ENCODE results near the gene CD2AP. TPM values are rescaled to one million over a fixed set of nuclear protein-coding genes. Genes with fewer than 3 reads are reported as not detected.

Gene CD2AP, protein sequence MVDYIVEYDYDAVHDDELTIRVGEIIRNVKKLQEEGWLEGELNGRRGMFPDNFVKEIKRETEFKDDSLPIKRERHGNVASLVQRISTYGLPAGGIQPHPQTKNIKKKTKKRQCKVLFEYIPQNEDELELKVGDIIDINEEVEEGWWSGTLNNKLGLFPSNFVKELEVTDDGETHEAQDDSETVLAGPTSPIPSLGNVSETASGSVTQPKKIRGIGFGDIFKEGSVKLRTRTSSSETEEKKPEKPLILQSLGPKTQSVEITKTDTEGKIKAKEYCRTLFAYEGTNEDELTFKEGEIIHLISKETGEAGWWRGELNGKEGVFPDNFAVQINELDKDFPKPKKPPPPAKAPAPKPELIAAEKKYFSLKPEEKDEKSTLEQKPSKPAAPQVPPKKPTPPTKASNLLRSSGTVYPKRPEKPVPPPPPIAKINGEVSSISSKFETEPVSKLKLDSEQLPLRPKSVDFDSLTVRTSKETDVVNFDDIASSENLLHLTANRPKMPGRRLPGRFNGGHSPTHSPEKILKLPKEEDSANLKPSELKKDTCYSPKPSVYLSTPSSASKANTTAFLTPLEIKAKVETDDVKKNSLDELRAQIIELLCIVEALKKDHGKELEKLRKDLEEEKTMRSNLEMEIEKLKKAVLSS
- total RNA-seq (2021; fragmentation: NEBNext Ultra II Directional; extraction: Animal tissue kit (Norgen Biotek cat#: 25700)) (69.7 and 75.6 TPM in 2 replicates), polyA plus RNA-seq (2011; rRNA removed) (4.8 and 8.6 TPM in 2 replicates), polyA minus RNA-seq (2011; rRNA and poly(A)+ RNA removed) (10.9 and 15.9 TPM in 2 replicates)
- polyA plus RNA-seq (2011; cell fraction: cytosol; rRNA removed): 15.7 TPM
- 5.1 TPM for polyA plus RNA-seq (2011; cell fraction: nucleus; rRNA removed)
- 14.1 to 33.7 TPM (median 18.2 TPM) in 4 replicates for polyA plus RNA-seq (2012, experiment 1 of 2)
- 1.8 TPM for polyA plus RNA-seq (2012, experiment 2 of 2)
- polyA plus RNA-seq (2013, experiment 1 of 2): 43.2 TPM
- 41.9 TPM for polyA plus RNA-seq (2013, experiment 2 of 2)
- polyA minus RNA-seq (2011; cell fraction: cytosol; rRNA and poly(A)+ RNA removed): 18.2 TPM
- 54.4 TPM for polyA minus RNA-seq (2011; cell fraction: nucleus; rRNA and poly(A)+ RNA removed)
- long read RNA-seq, experiment 1, full-length matches to known transcripts: 5 of 68 reads
- long read RNA-seq, experiment 1, partial matches to known transcripts: 60 of 68 reads
- long read RNA-seq, experiment 1, other reads (novel, unspliced or antisense): 3 of 68 reads
- long read RNA-seq, experiment 2, full-length matches to known transcripts: 1 of 7 reads
- long read RNA-seq, experiment 2, partial matches to known transcripts: 4 of 7 reads
- long read RNA-seq, experiment 2, other reads (novel, unspliced or antisense): 2 of 7 reads

DNA sequence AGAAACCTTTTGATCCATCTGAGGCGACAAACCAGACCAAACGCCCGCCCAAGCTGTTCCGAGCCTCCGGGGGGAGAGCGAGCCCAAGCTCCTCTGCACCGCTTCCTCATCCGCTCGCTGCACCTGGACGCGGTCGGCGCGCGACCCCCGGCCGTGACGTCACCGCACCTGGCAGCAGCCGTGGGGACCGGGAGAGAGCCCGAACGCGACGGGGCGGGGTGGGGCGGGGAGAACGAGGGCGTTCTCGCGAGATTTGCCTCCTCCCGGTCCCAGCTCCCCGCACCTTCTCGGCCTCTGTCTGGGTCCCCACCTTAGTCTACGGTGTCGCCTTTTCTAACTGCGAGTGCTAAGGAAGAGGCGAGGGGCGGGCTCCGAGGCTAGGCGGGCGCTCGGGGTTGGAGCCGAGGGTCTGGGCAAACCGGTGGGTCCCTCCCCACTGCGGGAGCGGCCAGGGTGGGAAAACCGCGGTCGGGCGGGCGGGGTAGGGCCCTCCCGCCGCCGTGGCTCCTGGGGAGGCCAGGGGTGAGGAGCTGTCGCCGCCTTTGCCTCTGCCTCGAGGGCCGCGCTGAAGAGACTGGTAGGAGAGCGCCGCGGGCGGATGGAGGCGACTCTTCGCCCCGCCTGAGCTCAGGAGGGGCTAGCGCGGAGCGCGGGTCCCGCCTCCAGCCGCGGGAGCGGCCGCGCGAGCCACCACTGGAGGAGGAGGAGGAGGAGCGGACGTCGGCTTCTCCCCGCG lies at the start of gene CD2AP:
Gene CD2AP, plus strand, starts transcription at position 293 of the 736 bp plus-strand sequence. CDS start 456 bp downstream, outside the sequence.
- H2BK20ac ChIP-seq (ENCODE audit: low read length): no peak within 1 kb of the TSS
- H2BK15ac ChIP-seq (ENCODE audit: low read length): peak within 1 kb of the TSS; percentile 93; the same call in 1 of the 2 replicates
- H3K14ac ChIP-seq (ENCODE audit: insufficient read length): no peak within 1 kb of the TSS
- POLR2A ChIA-PET (ENCODE audit: partially characterized antibody): interaction anchor here (0.6 to 3.3 kb wide), 32 partner anchors 9 to 1507 kb away, joined by 3 to 31 read pairs (median 4); no protein-coding TSS in a partner anchor
- DNase-seq (ENCODE audit: low read depth in 1 of 2, low spot score in 2 of 2) (peak; percentile 83 to 94), FAIRE-seq (no peak)
- peak within 1 kb of the TSS; percentile 22 for H3K56ac ChIP-seq (replicated peaks; ENCODE audit: insufficient read length, low read depth, low read length)
- H4K20me1 ChIP-seq (replicated peaks in 1 of 2; ENCODE audit: control insufficient read depth in 1 of 2, insufficient read depth in 2 of 2, low read length in 2 of 2): peaks cover 2 to 4% of the 10 kb centered on the region in 2 experiments
- no peaks in the 10 kb centered on the region for H3K9me3 ChIP-seq (ENCODE audit: insufficient read depth in 2 of 2, low read depth in 1 of 2, low read length in 1 of 2)
- H3K27me3 ChIP-seq (replicated peaks in 1 of 4; ENCODE audit: control insufficient read depth in 3 of 4, extremely low read depth in 1 of 4, insufficient read depth in 3 of 4, low read length in 3 of 4): no peaks in the 10 kb centered on the region
- H2BK120ac ChIP-seq (replicated peaks; ENCODE audit: low read depth, low read length): no peak within 1 kb of the TSS
- no peak within 1 kb of the TSS for H2BK12ac ChIP-seq (ENCODE audit: low read depth, low read length)
- 0% methylated on average over 25 of the region's 83 CpGs; no CpG with 5 or more reads in 1 of the 2 experiments for WGBS, 2 experiments (ENCODE audit: extremely low coverage in 1 of 2, insufficient coverage in 1 of 2, insufficient read length in 1 of 2, insufficient replicate concordance in 2 of 2, low coverage in 1 of 2, low lambda C conversion rate in 2 of 2, missing lambda C conversion rate in 1 of 2)
- H3K36me3 ChIP-seq (ENCODE audit: control insufficient read depth in 2 of 4, insufficient read depth in 4 of 4, low read length in 3 of 4): no peaks in the 10 kb centered on the region
- peak within 1 kb of the TSS; percentile 86 for H3K18ac ChIP-seq (ENCODE audit: extremely low read depth, low read length)
- peaks cover 33 to 64% of the 10 kb centered on the region in 2 experiments for H3K79me2 ChIP-seq (ENCODE audit: control insufficient read depth in 1 of 2, insufficient read depth in 2 of 2, low read length in 2 of 2)
- H3K4me1 ChIP-seq (replicated peaks in 1 of 4; ENCODE audit: control insufficient read depth in 3 of 4, insufficient read depth in 4 of 4, low read length in 3 of 4): peaks cover 0 to 5% (median 1%) of the 10 kb centered on the region in 4 experiments; a peak in 2 of 7 replicates
- peak within 1 kb of the TSS; percentile 91 to 92 for H3K4me2 ChIP-seq (ENCODE audit: insufficient read depth in 1 of 2, low read depth in 2 of 2, low read length in 2 of 2)
- no peak within 1 kb of the TSS for H3K4ac ChIP-seq (replicated peaks; ENCODE audit: insufficient read length, low read depth, low read length)
- H2AK5ac ChIP-seq (ENCODE audit: low read depth, low read length): no peak within 1 kb of the TSS
- H2AFZ ChIP-seq (ENCODE audit: low read length): peak within 1 kb of the TSS; percentile 80; the same call in 1 of the 2 replicates
- H3K23ac ChIP-seq (ENCODE audit: insufficient read length): no peak within 1 kb of the TSS
- peak within 1 kb of the TSS; percentile 84 for H4K5ac ChIP-seq (ENCODE audit: insufficient read length, low read depth, low read length)
- H3K23me2 ChIP-seq (ENCODE audit: low read depth, low read length): peaks cover 5% of the 10 kb centered on the region; the same call in 1 of the 2 replicates
- H3K4me3 ChIP-seq (ENCODE audit: extremely low read depth in 1 of 4, insufficient read depth in 2 of 4, low read depth in 3 of 4, low read length in 4 of 4): peak within 1 kb of the TSS; percentile 69 to 91 (median 82)
- CTCF ChIA-PET (ENCODE audit: partially characterized antibody): interaction anchor here (1.2 to 3.1 kb wide), 3 partner anchors 9 to 64 kb away, joined by 3 to 12 read pairs (median 5); no protein-coding TSS in a partner anchor
- H3K79me1 ChIP-seq (ENCODE audit: low read depth, low read length): no peaks in the 10 kb centered on the region; the same call in 1 of the 2 replicates
- H3K27ac ChIP-seq (ENCODE audit: low read depth, low read length): peak within 1 kb of the TSS; percentile 90
- peak within 1 kb of the TSS; percentile 32 for H4K91ac ChIP-seq (replicated peaks; ENCODE audit: insufficient read length, low read length)
- peak within 1 kb of the TSS; percentile 87 for H4K8ac ChIP-seq (ENCODE audit: extremely low read depth, insufficient read depth, low read length)
- H3K9ac ChIP-seq (replicated peaks in 1 of 4; ENCODE audit: extremely low read depth in 1 of 4, low read depth in 3 of 4, low read length in 3 of 4): peak within 1 kb of the TSS; percentile 88 to 98 (median 90)
- H2BK5ac ChIP-seq (ENCODE audit: low read depth, low read length): peak within 1 kb of the TSS; percentile 94
- TF ChIP-seq SRF (IDR thresholded peaks at IDR 0.05; ENCODE audit: low read depth, low read length) (no peak), NRF1 (IDR thresholded peaks at IDR 0.05; ENCODE audit: low read depth, low read length) (no peak), CEBPB (IDR thresholded peaks at IDR 0.05; ENCODE audit: low read depth, low read length) (0 out of 2 replicates have a peak, but pooled peaks have one; percentile 25), TBP (IDR thresholded peaks at IDR 0.05; ENCODE audit: low read depth, low read length) (peak; percentile 90), PHF8 (conservative IDR thresholded peaks at IDR 0.05; ENCODE audit: low read depth, low read length) (peak; percentile 88; the same call in 1 of the 2 replicates), ZNF274 (IDR thresholded peaks at IDR 0.05; ENCODE audit: borderline replicate concordance, extremely low read depth, low read length) (no peak)
